Muscle of leg (tissue), 11 donors: Measurements from ENCODE around the gene MYO19. TPM values are rescaled to one million over a fixed set of nuclear protein-coding genes. Genes with fewer than 3 reads are reported as not detected.
"Not testable (repeated sequence)": the region's sequence is repeated elsewhere in the genome, so short reads cannot be mapped to it uniquely, and the experiment has no call there.

Experiments
- DNase-seq: peaks from one replicate; pipeline ENCODE4 v3.0.0; 2013
- H3K27ac ChIP-seq: one replicate; pipeline ENCODE4 v1.5.1; 2013; ENCODE audit warnings: mild to moderate bottlenecking, low read length, control low read depth
- H3K27me3 ChIP-seq: one replicate; pipeline ENCODE4 v1.6.1; 2013; ENCODE audit warnings: low read length; ENCODE audit not compliant: control insufficient read depth, insufficient read depth
- H3K36me3 ChIP-seq: one replicate; pipeline ENCODE4 v1.6.1; 2013; ENCODE audit warnings: low read length; ENCODE audit not compliant: control insufficient read depth, insufficient read depth
- H3K4me1 ChIP-seq: one replicate; pipeline ENCODE4 v1.6.1; 2013; ENCODE audit warnings: low read length; ENCODE audit not compliant: control insufficient read depth, insufficient read depth
- H3K4me3 ChIP-seq: one replicate; pipeline ENCODE4 v1.5.1; 2013; ENCODE audit warnings: low read length, control low read depth
- H3K9me3 ChIP-seq: replicated peaks from 2 replicates; pipeline ENCODE4 v1.6.1; 2013; ENCODE audit warnings: low read depth, low read length; ENCODE audit not compliant: control insufficient read depth
- WGBS: methylation state at CpG from one replicate; pipeline ENCODE4 v1.1.5; 2013; ENCODE audit warnings: missing lambda C conversion rate; ENCODE audit not compliant: insufficient coverage; 5-methylcytosine and 5-hydroxymethylcytosine counted together
- polyA plus RNA-seq, 8 donors: library from polyadenylated mRNA; unstranded; fragments of 120-200 nt; gene quantifications; one replicate each; pipeline versions ENCODE4 v1.2.1 to v1.2.3, GENCODE V29; 2013; ENCODE audit warnings: inconsistent platforms in 1 of 8, low replicate concordance in 1 of 8; ENCODE audit not compliant: insufficient read length in 8 of 8, insufficient read depth in 1 of 8
- total RNA-seq: library from RNA; stranded (reverse); fragments of 120-200 nt; gene quantifications from one replicate; pipeline ENCODE4 v1.2.4, GENCODE V29; 2013

The MYO19 gene
- total and polyA plus RNA-seq, 9 donors, result 18.1 to 44.6 (median 30.2) TPM

DNA sequence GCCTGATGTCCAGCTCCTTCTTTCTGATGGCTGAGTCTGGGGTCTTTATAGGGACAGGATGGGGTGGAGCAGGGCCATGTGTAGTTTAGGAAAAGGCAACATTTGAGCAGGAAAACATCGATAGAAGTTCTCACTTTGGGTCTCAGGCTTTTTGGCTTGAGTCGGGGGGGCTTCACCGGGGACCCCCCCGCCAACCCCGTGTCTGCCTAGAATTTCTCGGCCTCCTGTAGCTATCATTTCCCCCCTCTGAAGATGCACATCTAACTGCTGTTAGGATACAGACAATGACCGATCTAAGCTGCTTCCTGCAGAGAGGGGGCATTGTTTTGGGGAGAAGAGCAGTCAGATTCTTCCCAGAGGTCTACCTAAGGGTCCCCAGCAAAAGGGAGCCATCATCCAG, 64.9 kb downstream of the MYO19 start:
- Histone ChIP-seq H3K27ac (no peak overlapping the region), H3K9me3 (no peaks in the 10 kb centered on the region), H3K4me1 (no peaks in the 10 kb centered on the region), H3K4me3 (no peak overlapping the region), H3K36me3 (no peaks in the 10 kb centered on the region), H3K27me3 (peaks cover 25% of the 10 kb centered on the region)
- no peak for DNase-seq
- WGBS, result 37% methylated on average over 2 of the region's 7 CpGs

DNA sequence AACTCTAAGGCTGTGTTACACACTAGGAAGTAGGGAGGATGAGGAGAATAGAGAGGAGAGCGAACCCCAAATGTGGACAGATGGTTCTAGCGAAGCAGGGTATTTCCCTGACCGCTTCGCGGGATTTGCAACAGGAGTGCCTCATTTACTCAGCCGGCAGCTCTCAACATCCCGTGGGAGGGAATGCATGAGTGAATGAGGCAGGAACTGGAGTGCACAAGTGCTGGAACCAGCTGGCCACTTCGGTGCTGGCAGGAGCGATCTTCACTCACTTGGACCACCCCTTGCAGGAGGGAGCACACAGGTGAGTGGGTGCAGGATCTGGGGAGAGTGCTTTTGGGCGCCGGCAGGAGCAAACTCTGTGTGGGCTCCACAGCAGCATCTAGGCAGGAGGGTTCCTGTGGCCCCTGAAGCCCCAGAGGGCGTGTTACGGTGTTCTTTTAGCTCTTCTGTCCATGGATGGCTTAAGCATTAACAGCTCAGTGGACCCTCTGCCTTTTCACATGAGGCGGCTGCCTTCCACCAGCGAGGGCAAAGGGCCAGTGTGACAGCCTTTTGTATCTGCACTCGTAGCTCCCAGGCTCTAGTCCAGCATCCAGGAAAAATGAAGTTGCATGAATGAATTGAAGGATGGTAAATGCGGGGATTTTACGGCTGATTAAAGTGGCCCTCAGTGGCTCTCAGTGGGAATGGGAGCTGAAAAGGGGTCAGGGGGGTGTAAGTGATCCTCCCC, 65.6 kb downstream of the MYO19 start:
- no peak for DNase-seq
- no peak overlapping the region for H3K4me3 ChIP-seq
- no peaks in the 10 kb centered on the region for H3K9me3 ChIP-seq
- no peak overlapping the region for H3K27ac ChIP-seq
- H3K27me3 ChIP-seq, result peaks cover 32% of the 10 kb centered on the region
- 65% methylated on average over 18 of the region's 18 CpGs for WGBS
- no peaks in the 10 kb centered on the region for H3K36me3 ChIP-seq
- H3K4me1 ChIP-seq, result no peaks in the 10 kb centered on the region

DNA sequence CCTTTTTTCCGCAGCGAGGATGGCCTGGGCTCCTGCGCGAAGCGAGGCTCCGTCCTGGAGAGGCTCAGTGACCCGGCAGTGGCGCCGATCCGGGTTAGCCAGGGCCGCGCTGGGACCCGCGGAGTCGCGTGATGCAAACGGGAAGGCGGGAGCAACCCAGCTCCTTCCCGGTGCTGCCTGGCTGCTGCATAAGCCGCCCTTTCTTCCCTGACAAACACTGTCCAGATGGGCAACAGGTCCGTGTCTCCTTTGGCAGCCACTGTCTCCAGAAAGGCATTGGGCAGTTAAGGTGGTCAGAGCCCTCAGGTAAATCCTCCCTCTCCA, 69.9 kb downstream of the MYO19 start:
- 6% methylated on average over 20 of the region's 21 CpGs for whole genome bisulfite sequencing
- no peak overlapping the region for H3K27ac ChIP-seq
- H3K4me1 ChIP-seq, result no peaks in the 10 kb centered on the region
- no peaks in the 10 kb centered on the region for H3K36me3 ChIP-seq
- no peak for DNase-seq
- no peaks in the 10 kb centered on the region for H3K9me3 ChIP-seq
- peaks cover 44% of the 10 kb centered on the region for H3K27me3 ChIP-seq
- no peak overlapping the region for H3K4me3 ChIP-seq

- Histone ChIP-seq H3K27me3 (peaks cover 41% of the 10 kb centered on the region), H3K27ac (no peak overlapping the region), H3K4me1 (no peaks in the 10 kb centered on the region), H3K36me3 (no peaks in the 10 kb centered on the region), H3K9me3 (no peaks in the 10 kb centered on the region), H3K4me3 (no peak overlapping the region)
- peak; percentile 77 for DNase-seq
- WGBS, result 17% methylated on average over 50 of the region's 54 CpGs
Measured at GRCh38 chr17:36463916-36464764, 70.5 kb downstream of the MYO19 start.

DNA sequence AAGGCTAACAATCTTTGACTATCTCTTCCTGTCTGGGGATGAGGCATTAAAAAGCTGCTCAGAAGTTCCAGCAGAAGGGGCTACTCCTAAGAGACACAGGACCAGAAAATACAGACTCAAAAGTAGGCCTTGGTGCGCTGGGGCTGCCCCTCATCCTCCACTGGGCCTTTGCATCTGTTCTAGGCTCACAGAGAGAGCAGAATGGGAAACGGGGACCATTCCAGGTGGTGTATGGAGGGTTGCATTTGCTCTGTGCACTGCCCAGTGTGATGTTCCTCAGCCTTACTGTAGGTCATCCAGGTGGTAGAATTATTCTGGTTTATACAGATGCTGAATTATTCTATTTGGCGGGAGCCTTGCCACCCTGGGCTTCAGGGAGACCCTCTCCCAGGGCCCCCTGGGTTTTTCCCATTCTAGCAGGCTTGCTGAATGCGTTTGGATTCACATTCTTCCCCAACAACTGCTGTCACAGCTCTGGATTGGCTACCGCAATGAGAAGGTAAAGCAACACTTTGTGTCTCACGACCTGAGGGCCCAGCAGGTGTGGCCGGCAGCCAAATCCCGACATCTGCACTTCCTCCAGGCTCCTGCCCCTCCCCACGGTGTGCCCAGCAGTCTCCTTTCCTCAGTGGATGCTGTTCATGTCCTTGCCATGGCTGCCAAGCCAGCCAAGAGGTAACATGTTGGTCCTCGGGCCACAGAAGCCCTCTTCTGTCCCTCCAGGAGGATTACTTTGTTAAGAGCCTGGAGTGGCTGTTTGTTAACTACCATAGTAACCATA, 73.1 kb downstream of the MYO19 start:
- Histone ChIP-seq H3K36me3 (no peaks in the 10 kb centered on the region), H3K27me3 (peaks cover 33% of the 10 kb centered on the region), H3K9me3 (no peaks in the 10 kb centered on the region), H3K27ac (no peak overlapping the region), H3K4me3 (no peak overlapping the region), H3K4me1 (no peaks in the 10 kb centered on the region)
- 63% methylated on average over 7 of the region's 10 CpGs for WGBS
- no peak for DNase-seq

GRCh38 chr17:36460265-36460937, 74.3 kb downstream of the MYO19 start:
- Histone ChIP-seq H3K36me3 (no peaks in the 10 kb centered on the region), H3K4me3 (no peak overlapping the region), H3K9me3 (no peaks in the 10 kb centered on the region), H3K27ac (no peak overlapping the region), H3K4me1 (no peaks in the 10 kb centered on the region), H3K27me3 (peaks cover 27% of the 10 kb centered on the region)
- WGBS, result 89% methylated on average over 2 of the region's 5 CpGs
- DNase-seq, result no peak

DNA sequence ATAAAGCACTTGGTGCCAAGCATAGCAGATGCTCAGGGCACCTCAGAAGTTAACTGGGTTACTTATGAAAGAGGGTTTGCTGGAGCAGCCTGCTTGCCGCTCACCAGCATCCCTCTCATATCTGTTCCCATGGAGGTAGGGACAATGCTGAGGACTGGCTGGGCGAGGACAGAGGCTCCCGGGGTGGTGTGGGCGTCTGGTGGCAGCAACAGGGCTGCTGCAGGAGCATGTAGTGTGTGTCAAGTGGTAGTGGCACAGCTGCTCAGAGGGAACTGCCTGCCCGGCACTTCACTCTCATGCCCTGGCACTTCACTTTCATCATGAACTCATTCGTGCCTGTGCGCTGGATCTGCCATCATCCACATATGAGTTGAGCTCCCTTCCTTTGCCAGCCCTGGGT, 75.1 kb downstream of the MYO19 start:
- Histone ChIP-seq H3K36me3 (no peaks in the 10 kb centered on the region), H3K9me3 (no peaks in the 10 kb centered on the region), H3K4me3 (no peak overlapping the region), H3K27me3 (peaks cover 19% of the 10 kb centered on the region), H3K27ac (no peak overlapping the region), H3K4me1 (no peaks in the 10 kb centered on the region)
- 61% methylated on average over 7 of the region's 7 CpGs for WGBS
- DNase-seq, result no peak

- no peaks in the 10 kb centered on the region for H3K36me3 ChIP-seq
- peaks cover 14% of the 10 kb centered on the region for H3K27me3 ChIP-seq
- WGBS, result 83% methylated on average over 4 of the region's 5 CpGs
- H3K4me3 ChIP-seq, result no peak overlapping the region
- no peaks in the 10 kb centered on the region for H3K4me1 ChIP-seq
- no peaks in the 10 kb centered on the region for H3K9me3 ChIP-seq
- H3K27ac ChIP-seq, result no peak overlapping the region
- no peak for DNase-seq
Measured at GRCh38 chr17:36459045-36459444, 75.6 kb downstream of the MYO19 start.

DNA sequence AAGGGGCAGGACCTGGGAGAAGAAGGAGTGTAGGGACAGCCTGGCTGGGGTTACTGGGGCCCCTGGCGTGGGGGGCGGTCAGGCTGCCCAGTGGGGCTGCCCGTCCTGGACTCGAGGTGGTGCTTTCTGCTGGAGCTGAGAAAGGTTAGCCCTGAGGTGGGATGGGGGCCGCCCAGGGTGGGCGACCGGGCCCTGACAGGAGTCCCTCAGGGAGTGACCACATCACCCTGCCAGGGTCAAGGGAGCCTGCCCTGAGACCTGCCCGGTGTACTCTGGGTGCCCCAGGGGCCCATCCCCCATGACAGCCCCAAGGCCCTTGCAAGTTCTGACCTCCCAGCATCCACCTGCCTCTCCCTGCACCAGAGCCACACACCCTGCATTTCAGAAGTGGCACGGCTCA, 77.0 kb downstream of the MYO19 start:
- H3K27me3 ChIP-seq, H3K4me3 ChIP-seq, H3K9me3 ChIP-seq, DNase-seq, H3K36me3 ChIP-seq, H3K27ac ChIP-seq, H3K4me1 ChIP-seq: not testable (repeated sequence)
- WGBS, result 93% methylated on average over 4 of the region's 9 CpGs

DNA sequence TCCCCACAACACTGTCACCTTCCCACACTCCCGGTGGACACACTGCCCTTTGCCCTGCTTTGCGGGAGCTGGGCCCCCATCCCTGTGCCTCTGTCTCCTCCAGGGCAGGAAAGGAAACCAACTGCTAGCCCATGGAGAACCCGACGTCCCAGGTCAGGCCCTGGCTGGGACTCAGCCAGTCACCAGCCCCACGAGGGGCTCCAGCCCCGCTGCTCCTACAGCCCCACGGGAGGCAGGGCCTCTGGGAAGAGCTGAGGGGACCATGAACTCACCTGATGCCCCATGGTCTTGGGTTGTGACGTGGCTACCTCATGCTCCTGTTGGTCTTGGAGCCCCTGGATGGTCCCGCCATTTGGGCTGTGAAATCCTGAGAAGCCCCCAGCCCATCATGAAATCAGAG, 81.8 kb downstream of the MYO19 start:
- not testable (repeated sequence) for H3K9me3 ChIP-seq
- 84% methylated on average over 4 of the region's 9 CpGs for WGBS

More for the DNA sequence above, 81.8 kb downstream of the MYO19 start:
- H3K27me3 ChIP-seq, H3K27ac ChIP-seq, DNase-seq, H3K4me3 ChIP-seq, H3K4me1 ChIP-seq, H3K36me3 ChIP-seq: not testable (repeated sequence)
